Peyer's patch (tissue), 4 donors: ENCODE measurements around the gene UVSSA.

Experiments used
- POLR2A ChIP-seq, 2 donors: fragments of 450-650 bp; IDR thresholded peaks; one replicate each; pipeline ENCODE4 v1.5.1; 2017; ENCODE audit warnings: antibody characterized with exemption in 2 of 2, mild to moderate bottlenecking in 2 of 2, moderate library complexity in 2 of 2
- TF ChIP-seq, protein P1 (sequence below), 6 experiments: fragments of 450-650 bp in 4 of 6; fragments of 200-600 bp in 2 of 6; sonication (generic) in 1 of 6; IDR thresholded peaks; one replicate each; pipeline ENCODE4 v1.5.1; 2017 to 2019; ENCODE audit warnings: antibody characterized with exemption in 6 of 6, mild to moderate bottlenecking in 3 of 6, moderate library complexity in 1 of 6

DNA sequence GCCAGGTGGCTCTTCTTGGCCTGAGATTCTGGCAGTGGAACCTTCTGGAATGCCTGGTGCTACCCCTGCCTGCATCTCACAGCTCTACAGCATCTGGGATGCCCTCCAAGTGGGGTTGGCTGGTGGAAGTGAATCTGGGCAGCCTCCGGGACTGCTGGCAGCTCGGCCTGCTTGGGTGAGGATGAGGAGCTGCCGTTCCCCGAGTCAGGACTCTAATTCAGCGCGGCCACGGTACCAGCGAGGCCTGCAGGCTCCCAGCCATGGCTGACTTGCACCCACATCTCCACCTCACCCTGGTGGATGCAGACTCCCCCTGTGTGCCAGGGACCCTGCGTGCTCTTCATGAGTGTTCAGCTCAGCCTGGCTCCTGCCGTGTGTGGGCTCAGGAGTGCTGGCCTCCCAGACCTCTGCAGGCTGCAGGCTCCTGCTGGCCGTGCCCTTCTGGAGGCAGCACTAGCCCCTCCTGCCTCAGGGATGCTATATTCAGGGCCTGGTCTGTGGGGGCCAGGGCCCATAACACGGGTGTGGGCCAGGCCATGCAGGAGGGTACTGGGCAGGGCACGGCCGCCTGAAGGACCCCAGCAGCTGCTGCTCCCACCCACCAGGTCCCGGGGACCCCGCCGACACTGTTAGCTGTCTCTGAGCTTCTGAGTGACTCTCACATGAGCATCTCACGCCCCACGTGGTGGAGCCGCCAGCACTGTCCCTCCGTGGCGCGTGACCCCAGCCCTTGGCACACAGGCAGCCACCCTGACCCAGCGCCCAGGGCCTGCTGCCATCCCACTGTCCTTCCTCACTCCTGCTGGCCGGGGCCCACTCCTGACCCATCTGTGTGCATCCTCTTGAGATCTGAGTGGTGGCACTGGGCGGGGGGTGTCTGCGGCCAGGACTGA lies 10.6 kb downstream of the UVSSA start:
- TF ChIP-seq, protein P1, sequence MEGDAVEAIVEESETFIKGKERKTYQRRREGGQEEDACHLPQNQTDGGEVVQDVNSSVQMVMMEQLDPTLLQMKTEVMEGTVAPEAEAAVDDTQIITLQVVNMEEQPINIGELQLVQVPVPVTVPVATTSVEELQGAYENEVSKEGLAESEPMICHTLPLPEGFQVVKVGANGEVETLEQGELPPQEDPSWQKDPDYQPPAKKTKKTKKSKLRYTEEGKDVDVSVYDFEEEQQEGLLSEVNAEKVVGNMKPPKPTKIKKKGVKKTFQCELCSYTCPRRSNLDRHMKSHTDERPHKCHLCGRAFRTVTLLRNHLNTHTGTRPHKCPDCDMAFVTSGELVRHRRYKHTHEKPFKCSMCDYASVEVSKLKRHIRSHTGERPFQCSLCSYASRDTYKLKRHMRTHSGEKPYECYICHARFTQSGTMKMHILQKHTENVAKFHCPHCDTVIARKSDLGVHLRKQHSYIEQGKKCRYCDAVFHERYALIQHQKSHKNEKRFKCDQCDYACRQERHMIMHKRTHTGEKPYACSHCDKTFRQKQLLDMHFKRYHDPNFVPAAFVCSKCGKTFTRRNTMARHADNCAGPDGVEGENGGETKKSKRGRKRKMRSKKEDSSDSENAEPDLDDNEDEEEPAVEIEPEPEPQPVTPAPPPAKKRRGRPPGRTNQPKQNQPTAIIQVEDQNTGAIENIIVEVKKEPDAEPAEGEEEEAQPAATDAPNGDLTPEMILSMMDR (IDR thresholded peaks at IDR 0.05): no peak
- TF ChIP-seq POLR2A (IDR thresholded peaks at IDR 0.05): no peak
